Activated naive CD4-positive, alpha-beta T cell treated with anti-CD3 and anti-CD28 coated beads, Interleukin-2, amount 10 ng/mL, durations not matched to agents 7 days and 5 days (primary cell): ENCODE measurements around the gene AMPD3.

Source experiments
- CTCF ChIA-PET: fragments of 350-600 bp; sonication (Branson Sonifier 250); formaldehyde crosslinking; loops from one replicate; lab custom pipeline; 2021; ENCODE audit warnings: antibody characterized with exemption; lab: Charles Lee
- DNase-seq: peaks from one replicate; pipeline ENCODE4 v3.0.0-alpha.2; 2020
- H3K27ac Mint-ChIP-seq: one replicate; pipeline ENCODE4 v1.8.0; 2021; ENCODE audit warnings: mild to moderate bottlenecking, moderate library complexity, mixed read lengths
- H3K27me3 Mint-ChIP-seq: one replicate; pipeline ENCODE4 v1.8.0; 2021; ENCODE audit warnings: mild to moderate bottlenecking, mixed read lengths
- H3K36me3 Mint-ChIP-seq: one replicate; pipeline ENCODE4 v1.8.0; 2021; ENCODE audit warnings: mixed read lengths
- H3K4me1 Mint-ChIP-seq: one replicate; pipeline ENCODE4 v1.8.0; 2021; ENCODE audit warnings: mixed read lengths
- H3K4me3 Mint-ChIP-seq: one replicate; pipeline ENCODE4 v1.8.0; 2021; ENCODE audit warnings: mild to moderate bottlenecking, moderate library complexity, mixed read lengths
- H3K9me3 Mint-ChIP-seq: one replicate; pipeline ENCODE4 v1.8.0; 2021; ENCODE audit warnings: mixed read lengths

AMPD3 gene

DNA sequence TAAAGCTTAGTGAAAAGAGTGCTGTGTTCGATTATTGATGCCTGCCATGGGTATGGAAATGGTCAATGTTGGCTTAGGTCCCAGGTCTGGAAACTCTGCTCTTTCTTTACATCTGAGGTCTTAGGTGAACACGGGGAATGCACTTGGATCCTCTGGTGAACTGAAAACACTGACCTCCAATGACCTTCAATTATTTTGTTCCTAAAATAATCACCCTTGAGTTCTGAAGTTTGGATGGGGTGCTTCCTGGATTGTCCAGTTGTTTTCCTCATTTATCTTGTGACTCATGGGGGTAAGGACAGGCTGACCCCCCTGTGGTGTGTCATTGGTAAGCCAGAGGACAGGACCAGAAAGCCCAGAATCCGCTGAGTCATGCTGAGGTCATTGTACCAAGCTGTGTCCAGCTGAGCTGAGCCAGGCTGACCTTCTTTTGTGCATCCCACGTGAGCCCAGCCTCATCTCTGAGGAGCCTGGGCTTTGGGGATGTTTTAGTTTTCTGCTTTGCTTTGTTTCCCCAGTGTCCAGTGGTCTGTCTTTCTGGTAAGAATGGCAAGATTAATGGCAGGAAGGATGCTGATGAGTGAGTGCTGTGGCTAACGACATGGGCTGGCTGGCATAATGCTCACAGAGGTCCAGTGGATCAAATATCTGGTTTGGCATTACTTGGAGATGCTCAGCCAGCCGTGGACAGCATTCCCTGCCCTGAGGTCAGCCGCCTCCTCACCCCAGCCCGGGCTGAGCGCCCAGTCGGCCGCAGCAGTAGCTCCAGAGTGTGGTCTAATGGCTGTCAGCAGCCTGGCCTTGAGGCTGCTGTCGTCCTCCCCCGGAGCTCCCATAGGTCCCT is 35.6 kb downstream of the AMPD3 start:
- Mint-ChIP-seq H3K36me3 (peaks cover 52% of the 10 kb centered on the region), H3K4me3 (no peak overlapping the region), H3K9me3 (no peaks in the 10 kb centered on the region), H3K27ac (no peak overlapping the region), H3K4me1 (peaks cover 11% of the 10 kb centered on the region), H3K27me3 (no peaks in the 10 kb centered on the region)
- no peak for DNase-seq
- CTCF ChIA-PET, result no interaction called here

DNA sequence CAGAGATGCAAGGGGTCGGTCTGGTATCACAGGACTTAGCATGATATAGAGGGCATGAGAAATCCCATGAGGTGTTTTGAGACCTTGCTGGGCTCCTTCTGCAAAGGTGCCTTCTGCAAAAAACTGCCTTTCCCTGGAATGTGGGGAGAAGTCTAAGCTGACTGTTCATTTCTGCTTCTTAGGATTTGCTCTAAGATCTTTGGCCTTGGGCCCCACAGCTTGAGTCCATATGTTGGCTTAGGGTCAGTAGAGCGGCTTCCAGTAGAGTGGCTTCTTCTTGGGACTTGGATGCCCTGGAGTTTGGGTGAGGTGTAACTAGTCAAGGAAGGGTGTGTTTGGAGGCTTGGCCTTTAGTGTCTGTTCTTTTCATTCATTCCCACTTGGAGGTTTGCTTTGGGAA is 37.0 kb downstream of the AMPD3 start:
- Mint-ChIP-seq H3K4me3 (no peak overlapping the region), H3K27ac (no peak overlapping the region), H3K4me1 (peaks cover 11% of the 10 kb centered on the region), H3K9me3 (no peaks in the 10 kb centered on the region), H3K36me3 (peaks cover 52% of the 10 kb centered on the region), H3K27me3 (no peaks in the 10 kb centered on the region)
- CTCF ChIA-PET, result no interaction called here
- no peak for DNase-seq

- H3K27ac Mint-ChIP-seq, result no peak overlapping the region
- no peak overlapping the region for H3K4me3 Mint-ChIP-seq
- H3K9me3 Mint-ChIP-seq, result no peaks in the 10 kb centered on the region
- H3K4me1 Mint-ChIP-seq, result peaks cover 7% of the 10 kb centered on the region
- CTCF ChIA-PET, result no interaction called here
- no peak for DNase-seq
- H3K27me3 Mint-ChIP-seq, result no peaks in the 10 kb centered on the region
- H3K36me3 Mint-ChIP-seq, result peaks cover 52% of the 10 kb centered on the region
Observed at GRCh38 chr11:10493041-10493663, 38.1 kb downstream of the AMPD3 start.

DNA sequence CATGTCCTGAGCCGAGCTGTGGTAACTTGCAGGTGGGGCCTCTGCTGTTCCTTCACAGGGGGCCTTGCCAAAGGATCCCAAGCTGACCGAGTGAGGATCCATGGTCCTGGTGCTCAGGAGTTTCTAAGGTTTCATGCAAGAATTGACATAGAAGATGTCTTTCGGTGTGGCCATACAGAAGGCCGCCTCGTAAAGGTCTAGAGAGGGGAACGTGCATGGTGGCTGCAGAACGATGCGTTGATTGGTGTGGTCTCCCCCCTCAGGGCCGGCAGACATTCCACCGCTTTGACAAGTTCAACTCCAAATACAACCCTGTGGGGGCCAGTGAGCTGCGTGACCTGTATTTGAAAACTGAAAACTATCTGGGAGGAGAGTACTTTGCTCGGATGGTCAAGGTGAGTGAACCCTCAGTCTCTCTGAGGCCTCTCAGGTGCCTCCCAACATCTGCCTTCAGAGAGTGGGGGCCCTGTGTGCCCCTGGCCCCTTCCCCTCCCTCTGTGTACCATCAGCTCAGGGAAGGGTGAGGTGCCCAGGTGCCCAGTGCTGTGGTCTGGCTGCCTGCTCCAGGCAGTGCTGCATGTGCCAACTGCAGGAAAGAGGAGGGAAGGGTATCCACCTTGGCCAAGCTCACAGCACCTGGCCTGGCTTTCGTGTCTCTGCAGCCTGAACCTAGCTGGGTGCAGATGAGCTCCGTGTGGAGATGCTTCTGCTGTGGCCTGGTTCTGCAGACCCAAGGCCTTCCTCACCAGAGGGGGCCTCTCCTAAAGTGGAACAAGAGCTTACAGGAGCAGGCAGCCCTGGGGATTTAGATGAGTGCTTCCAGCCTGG is 39.8 kb downstream of the AMPD3 start:
- Mint-ChIP-seq H3K4me3 (no peak overlapping the region), H3K27ac (no peak overlapping the region), H3K9me3 (no peaks in the 10 kb centered on the region), H3K4me1 (no peaks in the 10 kb centered on the region), H3K36me3 (peaks cover 52% of the 10 kb centered on the region), H3K27me3 (no peaks in the 10 kb centered on the region)
- CTCF ChIA-PET, result interaction anchor here (0.8 to 1.0 kb wide), 2 partner anchors 15 to 46 kb away, joined by 4 read pairs; partner anchors contain the start of gene RNF141
- no peak for DNase-seq

- Mint-ChIP-seq H3K36me3 (peaks cover 50% of the 10 kb centered on the region), H3K4me1 (no peaks in the 10 kb centered on the region), H3K27me3 (no peaks in the 10 kb centered on the region), H3K4me3 (no peak overlapping the region), H3K9me3 (no peaks in the 10 kb centered on the region), H3K27ac (no peak overlapping the region)
- DNase-seq, result no peak
- CTCF ChIA-PET, result interaction anchor here (0.8 kb wide), 1 partner anchor 16 kb away, joined by 4 read pairs; no protein-coding TSS in a partner anchor
Observed at GRCh38 chr11:10495464-10495786, 40.4 kb downstream of the AMPD3 start.

DNA sequence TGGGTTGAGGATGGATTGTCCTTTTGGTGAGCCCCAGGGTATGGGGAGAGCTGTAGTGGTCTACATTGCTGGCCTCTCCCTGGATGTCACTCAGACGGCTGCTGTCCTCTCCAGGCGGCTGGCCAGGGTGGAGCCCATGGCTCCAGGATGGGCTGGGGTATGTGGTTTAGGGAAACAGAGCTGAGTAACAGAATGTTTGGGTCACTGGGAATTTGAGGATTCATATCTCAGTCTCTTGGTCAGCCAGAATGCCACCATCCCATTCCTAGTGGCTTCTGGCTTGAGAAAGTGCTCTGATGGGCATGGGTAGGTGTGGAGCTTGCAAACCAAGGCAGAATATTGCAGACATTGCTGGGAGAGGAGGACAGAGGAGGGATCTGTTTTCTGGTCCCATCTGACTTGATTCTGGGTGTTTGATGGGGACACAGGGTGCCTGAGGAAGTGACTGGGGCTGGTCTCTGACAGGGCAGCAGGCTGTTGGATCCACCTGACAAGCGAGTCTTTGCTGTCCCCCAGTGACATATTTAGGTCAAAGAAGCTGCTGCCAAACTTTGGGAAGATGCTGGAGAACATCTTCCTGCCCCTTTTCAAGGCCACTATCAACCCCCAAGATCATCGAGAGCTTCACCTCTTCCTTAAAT is 41.4 kb downstream of the AMPD3 start:
- H3K9me3 Mint-ChIP-seq, result no peaks in the 10 kb centered on the region
- H3K36me3 Mint-ChIP-seq, result peaks cover 49% of the 10 kb centered on the region
- H3K4me3 Mint-ChIP-seq, result no peak overlapping the region
- H3K4me1 Mint-ChIP-seq, result no peaks in the 10 kb centered on the region
- no peak for DNase-seq
- CTCF ChIA-PET, result interaction anchor here (1.5 kb wide), 1 partner anchor 45 kb away, joined by 3 read pairs; no protein-coding TSS in a partner anchor
- no peaks in the 10 kb centered on the region for H3K27me3 Mint-ChIP-seq
- no peak overlapping the region for H3K27ac Mint-ChIP-seq

DNA sequence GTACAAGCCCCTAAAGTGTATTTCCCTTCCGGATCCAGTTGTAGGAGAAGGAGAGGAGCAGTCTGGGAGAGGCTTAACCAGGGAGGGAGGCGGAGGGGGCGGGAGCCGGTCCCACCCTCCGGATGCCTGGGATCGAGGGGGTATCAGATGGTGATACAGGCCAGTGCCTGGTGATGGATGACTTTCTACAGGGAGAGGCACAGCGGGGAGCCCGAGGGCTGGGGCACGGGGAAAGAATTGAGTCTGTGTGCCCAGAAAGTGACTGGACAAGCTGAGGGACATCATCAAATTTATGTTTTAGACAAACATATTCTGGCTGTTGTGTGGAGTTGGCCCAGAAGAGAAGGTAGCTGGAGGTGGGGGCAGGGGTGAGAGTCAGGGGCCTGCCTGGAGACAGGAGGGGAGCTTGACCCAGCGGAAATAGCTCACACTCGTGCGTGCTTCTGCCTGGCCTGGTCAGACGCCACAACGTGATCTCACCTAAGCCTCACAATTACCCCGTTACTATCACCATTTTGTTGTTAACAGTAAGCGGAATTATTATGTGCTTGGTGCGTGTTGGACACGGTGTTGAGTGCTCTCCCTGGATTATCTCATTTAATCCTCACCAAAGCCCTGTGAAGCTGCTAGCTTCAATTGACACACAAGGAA is 42.4 kb downstream of the AMPD3 start:
- Mint-ChIP-seq H3K27me3 (no peaks in the 10 kb centered on the region), H3K4me3 (no peak overlapping the region), H3K27ac (peak overlapping the region; percentile 22), H3K9me3 (no peaks in the 10 kb centered on the region), H3K36me3 (peaks cover 38% of the 10 kb centered on the region), H3K4me1 (no peaks in the 10 kb centered on the region)
- no peak for DNase-seq
- CTCF ChIA-PET, result interaction anchor here (0.6 to 1.5 kb wide), 2 partner anchors 44 to 89 kb away, joined by 3 read pairs; no protein-coding TSS in a partner anchor

DNA sequence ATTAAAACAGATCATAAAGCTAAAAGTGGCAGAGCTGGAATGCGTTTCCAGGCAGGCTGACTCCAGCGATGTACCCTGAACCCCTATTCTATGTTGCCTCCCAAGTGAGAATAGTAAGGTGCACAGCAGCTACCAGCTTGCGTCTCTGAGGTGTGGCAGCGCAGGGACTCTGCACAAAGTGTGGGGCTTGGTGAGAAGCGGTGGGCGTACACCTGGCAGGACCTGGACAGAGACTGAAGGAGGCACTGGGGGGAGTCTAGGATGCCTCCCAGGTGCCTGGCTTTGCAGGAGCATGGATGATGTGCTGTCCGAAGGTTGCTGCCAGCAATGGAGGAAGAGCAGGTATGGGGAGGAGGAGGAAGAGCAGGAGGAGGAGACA is 42.9 kb downstream of the AMPD3 start:
- Mint-ChIP-seq H3K4me3 (no peak overlapping the region), H3K27ac (peak overlapping the region; percentile 22), H3K9me3 (no peaks in the 10 kb centered on the region), H3K36me3 (peaks cover 35% of the 10 kb centered on the region), H3K4me1 (no peaks in the 10 kb centered on the region), H3K27me3 (no peaks in the 10 kb centered on the region)
- CTCF ChIA-PET, result interaction anchor here (0.6 kb wide), 1 partner anchor 88 kb away, joined by 3 read pairs; no protein-coding TSS in a partner anchor
- DNase-seq, result no peak

GRCh38 chr11:10498426-10499250 is 43.6 kb downstream of the AMPD3 start:
- CTCF ChIA-PET, result no interaction called here
- no peak overlapping the region for H3K4me3 Mint-ChIP-seq
- H3K4me1 Mint-ChIP-seq, result no peaks in the 10 kb centered on the region
- peaks cover 35% of the 10 kb centered on the region for H3K36me3 Mint-ChIP-seq
- H3K27me3 Mint-ChIP-seq, result no peaks in the 10 kb centered on the region
- no peak for DNase-seq
- H3K27ac Mint-ChIP-seq, result peak overlapping the region; percentile 69
- H3K9me3 Mint-ChIP-seq, result no peaks in the 10 kb centered on the region

DNA sequence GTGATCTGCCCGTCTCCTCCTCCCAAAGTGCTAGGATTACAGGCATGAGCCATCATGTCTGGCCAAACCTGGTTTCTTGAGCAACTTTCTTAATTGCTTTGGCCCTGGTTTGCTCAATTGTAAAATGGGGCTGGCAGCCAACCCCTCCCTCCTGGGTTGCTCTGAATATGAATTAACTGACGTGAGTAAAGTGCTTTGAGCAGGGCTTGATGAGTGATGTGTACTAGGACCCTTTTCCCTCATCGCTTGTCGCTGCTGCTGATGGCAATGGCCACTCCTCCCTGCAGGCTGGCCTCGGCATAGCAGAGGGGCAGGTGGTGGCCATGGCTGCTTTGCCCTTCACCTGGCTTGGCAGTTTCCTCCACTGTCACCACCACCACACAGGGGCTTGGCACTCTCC is 44.4 kb downstream of the AMPD3 start:
- Mint-ChIP-seq H3K27ac (no peak overlapping the region), H3K4me1 (no peaks in the 10 kb centered on the region), H3K27me3 (no peaks in the 10 kb centered on the region), H3K9me3 (no peaks in the 10 kb centered on the region), H3K36me3 (peaks cover 34% of the 10 kb centered on the region), H3K4me3 (no peak overlapping the region)
- CTCF ChIA-PET, result no interaction called here
- DNase-seq, result no peak

DNA sequence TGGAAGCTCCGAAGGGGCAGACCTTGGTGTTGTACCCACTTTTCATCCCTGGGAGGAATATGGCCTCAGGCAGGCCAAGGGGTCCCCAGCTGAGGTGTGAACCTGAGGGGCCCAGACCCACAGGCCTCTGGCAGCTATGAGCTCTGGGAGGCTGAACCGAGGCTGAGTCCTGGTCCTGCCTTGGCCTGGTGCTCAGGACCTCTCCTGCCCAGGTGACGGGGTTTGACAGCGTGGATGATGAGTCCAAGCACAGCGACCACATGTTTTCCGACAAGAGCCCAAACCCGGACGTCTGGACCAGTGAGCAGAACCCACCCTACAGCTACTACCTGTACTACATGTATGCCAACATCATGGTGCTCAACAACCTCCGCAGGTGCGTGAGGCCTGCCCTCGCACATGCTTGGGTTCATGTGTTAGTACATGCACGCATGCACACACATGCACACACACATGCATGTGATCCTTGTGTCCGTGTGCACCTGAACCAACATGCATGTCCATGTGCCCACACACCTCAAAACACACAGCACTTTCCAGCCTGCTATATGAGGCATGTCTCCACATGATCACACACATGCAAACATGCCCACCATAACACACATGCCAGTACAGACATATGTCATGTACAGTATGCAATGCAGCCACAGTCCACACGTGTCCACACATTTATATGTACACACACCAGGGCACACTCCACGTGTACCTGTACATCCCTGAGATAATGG is 45.0 kb downstream of the AMPD3 start:
- no peak overlapping the region for H3K27ac Mint-ChIP-seq
- no peaks in the 10 kb centered on the region for H3K9me3 Mint-ChIP-seq
- no peaks in the 10 kb centered on the region for H3K4me1 Mint-ChIP-seq
- no peaks in the 10 kb centered on the region for H3K27me3 Mint-ChIP-seq
- no peak for DNase-seq
- CTCF ChIA-PET, result no interaction called here
- H3K4me3 Mint-ChIP-seq, result no peak overlapping the region
- peaks cover 32% of the 10 kb centered on the region for H3K36me3 Mint-ChIP-seq

DNA sequence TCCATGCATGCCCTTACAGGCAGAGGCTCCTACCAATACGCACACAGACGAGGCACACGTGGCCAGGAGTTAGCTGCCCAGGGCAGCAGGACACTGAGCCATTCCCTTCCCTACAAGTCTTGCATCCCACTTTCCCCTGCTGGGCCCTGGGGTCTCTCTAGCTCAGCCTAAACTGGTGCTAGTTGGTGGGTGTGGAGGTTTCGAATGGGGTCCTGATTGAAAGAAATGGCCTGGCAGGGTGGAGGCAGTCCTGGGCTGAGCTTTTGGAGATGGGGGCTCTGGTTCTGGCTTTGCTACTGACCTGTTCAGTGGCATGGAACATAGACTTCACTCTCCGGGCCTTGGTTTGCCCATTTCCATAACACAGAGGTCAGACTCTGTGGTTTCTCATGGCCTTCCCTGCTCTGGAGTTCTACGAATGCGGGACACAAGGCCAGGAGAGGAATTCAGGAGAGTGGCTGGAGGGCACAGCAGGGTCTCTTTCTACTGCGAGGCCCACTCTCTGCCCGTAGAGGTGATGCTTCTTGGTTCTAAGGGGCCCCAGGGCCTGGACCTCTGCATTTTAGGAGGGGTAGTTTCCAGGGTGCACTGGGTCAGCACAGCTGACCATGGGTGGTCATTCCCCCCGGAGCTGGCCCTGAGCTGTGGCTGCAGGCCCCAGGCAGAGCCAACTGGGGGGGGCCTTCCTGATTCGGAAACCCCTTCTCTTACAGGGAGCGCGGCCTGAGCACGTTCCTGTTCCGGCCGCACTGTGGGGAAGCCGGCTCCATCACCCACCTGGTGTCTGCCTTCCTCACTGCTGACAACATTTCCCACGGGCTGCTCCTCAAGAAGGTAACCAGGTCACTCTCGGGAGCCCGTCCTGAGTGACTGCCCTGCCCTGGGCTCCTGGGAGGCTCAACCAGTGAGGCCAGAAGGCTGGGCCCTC is 46.0 kb downstream of the AMPD3 start:
- Mint-ChIP-seq H3K4me1 (no peaks in the 10 kb centered on the region), H3K9me3 (no peaks in the 10 kb centered on the region), H3K27me3 (no peaks in the 10 kb centered on the region), H3K27ac (no peak overlapping the region), H3K4me3 (no peak overlapping the region), H3K36me3 (peaks cover 40% of the 10 kb centered on the region)
- CTCF ChIA-PET, result no interaction called here
- no peak for DNase-seq
